Nephron progenitor cell (in vitro differentiated cells): ENCODE measurements around the gene RORB.

Experiments
- DNase-seq: peaks from one replicate; pipeline ENCODE4 v3.0.0; 2021
- H3K27ac Mint-ChIP-seq: 2 replicates; pipeline ENCODE4 v1.8.0; 2021; ENCODE audit warnings: mild to moderate bottlenecking, moderate library complexity, mixed read lengths
- H3K27me3 Mint-ChIP-seq: 2 replicates; pipeline ENCODE4 v1.8.0; 2021; ENCODE audit warnings: mild to moderate bottlenecking, low read depth, mixed read lengths; ENCODE audit not compliant: poor library complexity
- H3K36me3 Mint-ChIP-seq: 2 replicates; pipeline ENCODE4 v1.8.0; 2021; ENCODE audit warnings: low read depth, mixed read lengths
- H3K4me1 Mint-ChIP-seq: 2 replicates; pipeline ENCODE4 v1.8.0; 2021; ENCODE audit warnings: mixed read lengths
- H3K4me3 Mint-ChIP-seq: 2 replicates; pipeline ENCODE4 v1.8.0; 2021; ENCODE audit warnings: mild to moderate bottlenecking, moderate library complexity, mixed read lengths
- H3K9me3 Mint-ChIP-seq: 2 replicates; pipeline ENCODE4 v1.8.0; 2021; ENCODE audit warnings: mild to moderate bottlenecking, moderate library complexity, mixed read lengths
- CTCF ChIP-seq: fragments of 200-600 bp; sonication (generic); IDR thresholded peaks from 2 replicates; pipeline ENCODE4 v1.5.0; 2021; ENCODE audit warnings: antibody characterized with exemption

Gene RORB

GRCh38 chr9:74497748-74498620, 849 bp downstream of the RORB start:
- DNase-seq = peak; percentile 54

GRCh38 chr9:74498621-74499095, 1.5 kb downstream of the RORB start:
- H3K9me3 Mint-ChIP-seq = no peaks in the 10 kb centered on the region
- H3K27me3 Mint-ChIP-seq = peaks cover 71% of the 10 kb centered on the region
- H3K4me3 Mint-ChIP-seq = peak overlapping the region; percentile 85
- DNase-seq = peak; percentile 42
- H3K27ac Mint-ChIP-seq = no peak overlapping the region
- TF ChIP-seq CTCF = no peak
- H3K4me1 Mint-ChIP-seq = peaks cover 45% of the 10 kb centered on the region
- H3K36me3 Mint-ChIP-seq = no peaks in the 10 kb centered on the region

More at GRCh38 chr9:74497748-74498620, 849 bp downstream of the RORB start:
- Mint-ChIP-seq H3K4me1 (peaks cover 45% of the 10 kb centered on the region), H3K27me3 (peaks cover 77% of the 10 kb centered on the region), H3K36me3 (no peaks in the 10 kb centered on the region), H3K9me3 (no peaks in the 10 kb centered on the region), H3K27ac (no peak overlapping the region), H3K4me3 (peak overlapping the region; percentile 85)
- TF ChIP-seq CTCF = no peak

- Mint-ChIP-seq H3K4me1 (peaks cover 45% of the 10 kb centered on the region), H3K4me3 (peak overlapping the region; percentile 85), H3K36me3 (no peaks in the 10 kb centered on the region), H3K27me3 (peaks cover 70% of the 10 kb centered on the region), H3K27ac (no peak overlapping the region), H3K9me3 (no peaks in the 10 kb centered on the region)
- TF ChIP-seq CTCF = no peak
- peak; percentile 4 for DNase-seq
Measured at GRCh38 chr9:74499111-74499601, 2.0 kb downstream of the RORB start.

- H3K27me3 Mint-ChIP-seq = peaks cover 70% of the 10 kb centered on the region
- H3K9me3 Mint-ChIP-seq = no peaks in the 10 kb centered on the region
- no peak overlapping the region for H3K27ac Mint-ChIP-seq
- DNase-seq = peak; percentile 18
- H3K36me3 Mint-ChIP-seq = no peaks in the 10 kb centered on the region
- no peak for TF ChIP-seq CTCF
- H3K4me1 Mint-ChIP-seq = peaks cover 45% of the 10 kb centered on the region
- peak overlapping the region; percentile 85 for H3K4me3 Mint-ChIP-seq
Measured at GRCh38 chr9:74499770-74500583, 2.8 kb downstream of the RORB start.

- peak; percentile 26 for DNase-seq
- H3K9me3 Mint-ChIP-seq = no peaks in the 10 kb centered on the region
- H3K27ac Mint-ChIP-seq = no peak overlapping the region
- H3K4me1 Mint-ChIP-seq = peaks cover 45% of the 10 kb centered on the region
- H3K36me3 Mint-ChIP-seq = no peaks in the 10 kb centered on the region
- H3K4me3 Mint-ChIP-seq = peak overlapping the region; percentile 85
- peaks cover 64% of the 10 kb centered on the region for H3K27me3 Mint-ChIP-seq
- no peak for TF ChIP-seq CTCF
Measured at GRCh38 chr9:74500584-74500924, 3.4 kb downstream of the RORB start.
